Activated CD4-positive, alpha-beta T cell treated with anti-CD3 and anti-CD28 coated beads, Interleukin-2, Interleukin-4, amounts not matched to agents 100 ng/mL and 50 ng/mL, durations not matched to agents 16 hours and 8 hours (primary cell): ENCODE data around the gene GPX4.

Experiments used
- DNase-seq: peaks from one replicate; pipeline ENCODE4 v3.0.0-alpha.2; 2020; ENCODE audit warnings: low spot score

Gene GPX4

DNA sequence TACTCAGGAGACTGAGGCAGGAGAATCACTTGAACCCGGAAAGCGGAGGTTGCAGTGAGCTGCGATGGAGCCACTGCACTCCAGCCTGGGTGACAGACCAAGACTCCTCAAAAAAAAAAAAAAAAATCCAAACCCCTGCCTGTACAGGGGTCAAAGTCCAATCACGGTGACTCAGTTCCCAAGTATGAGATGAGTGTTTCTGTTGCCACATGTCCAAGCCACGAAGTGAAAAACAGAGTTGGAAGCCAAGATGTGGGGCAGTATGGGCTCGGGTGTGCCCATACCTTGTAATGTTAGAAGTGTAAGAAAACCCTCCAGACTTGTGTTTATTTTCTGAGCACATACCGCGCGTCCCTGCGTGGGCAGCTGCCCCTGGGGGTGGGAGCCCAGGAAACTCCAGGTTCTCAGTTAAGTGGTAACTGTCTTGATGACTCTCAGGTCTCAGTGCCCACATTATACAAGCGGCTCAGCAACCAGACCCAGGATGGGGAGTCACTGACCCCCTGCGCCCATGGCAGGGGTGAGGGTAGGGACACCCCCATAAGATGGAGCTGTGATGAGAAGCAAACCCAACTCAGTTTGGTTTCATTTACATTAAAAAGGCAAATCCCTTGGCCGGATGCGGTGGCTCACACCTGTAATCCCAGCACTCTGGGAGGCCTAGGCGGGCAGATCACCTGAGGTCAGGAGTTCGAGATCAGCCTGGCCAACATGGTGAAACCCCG, 1.2 kb upstream of the GPX4 start:
- DNase-seq, result peak; percentile 88

DNA sequence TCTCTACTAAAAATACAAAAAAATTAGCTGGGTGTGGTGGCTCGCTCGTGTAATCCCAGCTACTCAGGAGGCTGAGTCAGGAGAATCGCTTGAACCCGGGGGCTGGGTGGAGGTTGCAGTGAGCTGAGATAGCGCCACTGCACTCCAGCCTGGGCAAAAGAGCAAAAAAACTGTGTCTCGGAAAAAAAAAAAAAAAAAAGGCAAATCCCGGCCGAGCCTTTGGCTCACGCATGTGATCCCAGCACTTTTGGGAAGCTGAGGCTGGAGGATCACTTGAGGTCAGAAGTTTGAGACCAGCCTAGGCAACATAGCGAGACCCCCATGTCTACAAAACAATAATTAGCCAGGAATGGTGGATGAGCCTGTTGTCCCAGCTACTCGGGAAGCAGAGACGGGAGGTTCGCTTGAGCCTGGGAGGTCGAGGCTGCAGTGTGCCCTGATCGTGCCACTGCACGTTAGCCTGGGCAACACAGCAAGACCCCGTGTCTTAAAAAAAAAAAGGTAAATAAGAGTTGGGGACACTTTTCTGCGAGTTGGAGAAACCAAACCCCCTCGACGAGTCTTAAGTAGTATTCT, 574 bp upstream of the GPX4 start:
- no peak for DNase-seq

DNA sequence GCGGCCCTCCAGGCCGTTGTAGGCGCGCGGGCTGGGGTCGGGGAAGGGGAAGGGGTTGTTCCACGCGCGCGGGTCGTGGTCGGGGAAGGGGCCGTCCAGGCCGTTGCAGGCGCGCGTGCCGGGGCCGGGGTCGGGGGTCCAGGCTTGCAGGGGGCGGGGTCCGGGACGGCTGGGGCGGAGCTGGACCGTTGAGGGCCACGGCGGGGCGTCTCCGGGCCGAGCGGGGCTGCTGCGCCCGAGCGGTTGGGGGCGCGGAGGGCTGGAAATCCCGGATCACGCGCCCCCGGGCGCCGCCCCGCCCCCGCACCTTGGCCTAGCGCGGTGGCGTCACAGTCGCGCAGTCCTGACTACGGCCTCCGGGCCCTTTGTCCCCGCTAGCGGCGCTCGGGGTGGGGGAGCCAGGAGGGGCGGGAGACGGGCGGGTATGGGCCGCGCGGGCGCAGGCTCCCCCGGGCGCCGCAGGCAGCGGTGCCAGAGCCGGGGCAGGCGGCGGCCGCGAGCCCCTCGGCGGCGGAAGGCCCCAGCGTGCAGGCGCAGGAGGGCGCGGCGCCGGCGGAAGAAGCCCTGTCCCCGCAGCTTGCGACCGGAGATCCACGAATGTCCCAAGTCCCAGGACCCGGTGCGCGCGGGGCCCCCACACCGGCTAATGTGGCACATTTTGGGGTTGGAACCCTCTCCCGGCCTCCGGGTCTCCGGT, 665 bp downstream of the GPX4 start:
- peak; percentile 50 for DNase-seq

DNA sequence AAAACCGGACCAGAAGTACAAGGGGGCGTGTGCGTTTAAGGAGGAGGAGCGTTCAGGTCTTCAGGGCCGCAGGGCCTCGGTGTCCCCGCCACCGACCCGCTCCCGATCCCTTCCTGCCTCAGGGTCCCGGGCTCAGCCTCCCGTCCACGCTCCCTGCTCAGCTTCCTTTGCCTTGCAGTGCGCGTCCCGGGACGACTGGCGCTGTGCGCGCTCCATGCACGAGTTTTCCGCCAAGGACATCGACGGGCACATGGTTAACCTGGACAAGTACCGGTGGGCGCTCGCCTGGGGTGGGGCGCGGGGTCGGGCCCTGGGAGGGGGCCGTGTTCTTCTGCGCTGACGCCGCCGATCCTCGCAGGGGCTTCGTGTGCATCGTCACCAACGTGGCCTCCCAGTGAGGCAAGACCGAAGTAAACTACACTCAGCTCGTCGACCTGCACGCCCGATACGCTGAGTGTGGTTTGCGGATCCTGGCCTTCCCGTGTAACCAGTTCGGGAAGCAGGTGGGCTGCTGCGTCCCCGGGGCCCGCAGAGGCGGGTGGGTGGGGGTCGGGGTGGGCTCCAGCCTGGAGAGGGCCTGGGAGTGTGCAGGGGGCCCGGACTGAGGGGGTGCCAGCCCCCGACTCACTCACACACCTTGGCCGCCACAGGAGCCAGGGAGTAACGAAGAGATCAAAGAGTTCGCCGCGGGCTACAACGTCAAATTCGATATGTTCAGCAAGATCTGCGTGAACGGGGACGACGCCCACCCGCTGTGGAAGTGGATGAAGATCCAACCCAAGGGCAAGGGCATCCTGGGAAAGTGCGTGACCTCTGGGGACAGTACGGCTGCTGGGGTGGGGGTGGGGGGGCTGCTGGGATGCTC, 1.4 kb downstream of the GPX4 start:
- DNase-seq, result no peak

DNA sequence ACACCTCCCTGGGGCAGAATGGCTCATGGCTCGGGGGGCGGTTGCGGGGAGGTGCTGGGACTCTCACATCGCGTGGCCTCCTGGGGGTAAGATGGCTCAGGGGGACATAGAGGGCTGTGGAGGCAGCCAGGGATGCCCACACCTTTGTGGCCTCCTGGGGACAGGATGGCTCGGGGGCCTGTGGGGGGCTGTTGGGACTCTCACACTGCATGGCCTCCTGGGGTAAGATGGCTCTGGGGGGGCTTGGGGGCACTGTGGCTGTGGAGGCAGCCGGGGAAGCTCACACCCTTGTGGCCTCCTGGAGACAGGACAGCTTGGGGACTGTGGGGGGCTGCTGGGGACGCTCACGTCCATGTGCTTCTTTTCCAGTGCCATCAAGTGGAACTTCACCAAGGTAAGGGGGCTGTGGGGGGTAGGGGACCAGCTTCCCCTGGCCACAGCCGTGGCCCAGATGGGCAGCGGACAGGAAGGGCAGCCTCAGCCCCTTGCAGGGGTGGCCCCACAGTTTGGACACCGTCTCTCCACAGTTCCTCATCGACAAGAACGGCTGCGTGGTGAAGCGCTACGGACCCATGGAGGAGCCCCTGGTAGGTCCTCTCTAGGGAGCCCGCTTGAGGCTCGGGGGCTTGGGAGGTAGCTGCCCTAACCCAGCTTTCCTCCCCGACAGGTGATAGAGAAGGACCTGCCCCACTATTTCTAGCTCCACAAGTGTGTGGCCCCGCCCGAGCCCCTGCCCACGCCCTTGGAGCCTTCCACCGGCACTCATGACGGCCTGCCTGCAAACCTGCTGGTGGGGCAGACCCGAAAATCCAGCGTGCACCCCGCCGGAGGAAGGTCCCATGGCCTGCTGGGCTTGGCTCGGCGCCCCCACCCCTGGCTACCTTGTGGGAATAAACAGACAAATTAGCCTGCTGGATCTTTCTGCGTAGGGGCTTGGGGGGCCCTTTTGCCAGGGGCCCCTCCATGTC, 2.4 kb downstream of the GPX4 start:
- DNase-seq, result no peak

DNA sequence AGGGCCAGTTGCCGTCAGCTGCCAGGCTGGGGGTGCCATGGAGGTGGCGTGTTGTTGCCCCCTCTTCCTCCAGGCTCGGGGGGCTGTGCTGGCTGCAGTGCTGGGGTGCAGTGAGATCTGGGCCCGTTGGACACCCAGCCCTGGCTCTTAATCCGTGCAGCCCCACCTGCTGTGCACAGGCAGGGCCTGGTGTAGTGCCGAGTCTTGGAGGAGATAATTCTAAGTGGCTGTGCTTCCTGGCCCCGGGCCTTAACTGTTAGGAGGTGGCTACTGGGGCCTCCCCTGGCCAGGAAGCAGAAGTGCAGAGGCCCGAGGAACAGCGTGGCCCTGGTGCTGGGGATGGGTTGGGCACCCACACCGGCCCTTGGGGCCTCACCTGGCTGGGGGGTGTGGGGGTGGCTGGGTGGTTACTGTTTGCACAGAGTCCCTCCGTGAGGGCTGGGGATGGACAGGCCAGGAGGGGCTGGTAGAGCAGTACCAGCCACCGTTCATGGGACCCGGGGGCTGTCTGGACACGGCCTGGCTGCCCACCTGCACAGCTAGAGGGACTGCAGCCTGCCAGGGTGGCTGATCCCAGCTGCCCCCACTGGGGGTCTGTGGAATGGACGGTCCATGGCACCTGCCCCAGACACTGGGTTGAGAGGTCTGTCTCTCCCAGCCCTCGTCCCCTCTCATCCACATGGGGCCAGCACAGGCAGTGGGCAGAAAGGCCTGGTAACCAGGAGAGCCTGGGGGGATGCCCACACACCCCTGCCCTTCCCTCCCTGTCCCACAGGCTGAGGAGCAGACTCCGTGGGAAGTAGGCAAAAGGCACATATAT, 3.3 kb downstream of the GPX4 start:
- no peak for DNase-seq

- no peak for DNase-seq
Observed at GRCh38 chr19:1107661-1108261, 4.0 kb downstream of the GPX4 start.

- DNase-seq, result no peak
Observed at GRCh38 chr19:1108291-1109031, 4.7 kb downstream of the GPX4 start.

- no peak for DNase-seq
Observed at GRCh38 chr19:1109032-1109551, 5.3 kb downstream of the GPX4 start.

- DNase-seq, result no peak
Observed at GRCh38 chr19:1109697-1110671, 6.2 kb downstream of the GPX4 start.

DNA sequence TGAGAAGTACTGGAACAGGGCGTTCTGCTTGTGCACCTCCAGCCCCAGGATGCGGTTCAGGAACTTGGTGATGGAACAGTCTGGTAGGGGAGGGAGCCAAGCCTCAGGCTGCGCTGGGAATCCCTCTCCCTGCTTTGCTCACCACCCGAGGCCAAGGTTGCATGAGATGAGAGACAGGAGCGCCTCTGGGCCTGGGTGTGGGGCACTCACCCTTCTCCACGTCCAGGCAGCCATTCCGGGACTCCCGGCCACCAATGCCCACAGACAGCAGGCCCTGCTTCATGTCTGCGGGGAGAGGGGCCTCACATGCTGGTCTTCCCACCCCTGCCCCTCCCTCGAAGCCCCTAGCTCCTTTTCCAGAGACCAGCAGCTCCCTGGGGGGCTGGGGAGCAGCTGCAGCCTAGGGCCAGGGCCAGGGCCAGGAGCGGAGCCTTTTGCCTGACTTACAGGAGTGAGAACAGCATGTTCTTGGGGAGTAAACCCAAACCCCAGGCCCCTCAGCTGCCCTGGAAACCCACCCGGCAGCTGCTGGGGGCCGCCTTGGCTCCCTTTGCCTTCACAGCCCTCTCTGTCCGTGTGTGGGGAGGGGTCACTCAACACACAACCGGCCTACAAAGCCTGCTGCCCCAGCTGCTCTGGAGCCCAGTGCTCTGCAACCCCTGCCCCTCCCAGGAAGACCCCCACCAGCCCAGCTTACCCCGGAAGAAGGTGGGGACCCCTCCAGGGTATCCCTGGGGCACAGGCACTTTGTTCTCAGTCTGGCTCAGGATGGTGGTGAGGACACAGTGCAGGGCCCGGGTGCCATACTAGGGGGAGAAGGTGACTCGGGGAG, 7.2 kb downstream of the GPX4 start:
- no peak for DNase-seq

DNA sequence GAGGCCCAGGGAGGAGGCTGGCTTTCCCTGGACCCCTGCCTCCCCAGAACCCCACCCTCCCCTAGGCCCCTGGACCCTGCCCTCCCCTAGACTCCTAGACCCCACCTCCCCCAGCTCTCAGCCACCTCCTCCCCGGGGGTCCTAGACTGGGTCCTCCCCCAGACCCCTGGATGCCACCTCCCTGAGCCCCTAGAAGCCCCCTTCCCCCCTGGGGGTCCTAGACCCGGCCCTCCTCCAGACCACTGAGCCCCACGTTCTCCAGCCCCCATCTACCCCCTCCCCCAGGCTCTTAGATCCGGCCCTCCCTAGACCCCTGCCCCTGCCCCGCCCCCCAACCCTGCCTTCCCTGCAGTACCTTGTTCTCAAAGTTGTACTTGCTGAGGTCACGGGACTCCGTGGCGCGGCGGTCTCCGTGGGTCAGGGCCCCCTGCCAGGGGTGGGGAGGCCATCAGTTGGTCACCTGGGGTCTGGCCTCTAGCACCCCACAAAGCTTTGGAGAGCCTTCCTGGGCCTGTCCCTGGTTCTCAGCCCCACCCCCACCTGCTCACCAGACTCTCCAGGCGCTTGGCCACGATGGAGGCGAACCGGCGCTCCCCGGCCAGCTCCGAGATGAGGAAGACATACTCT, 8.0 kb downstream of the GPX4 start:
- DNase-seq, result no peak

DNA sequence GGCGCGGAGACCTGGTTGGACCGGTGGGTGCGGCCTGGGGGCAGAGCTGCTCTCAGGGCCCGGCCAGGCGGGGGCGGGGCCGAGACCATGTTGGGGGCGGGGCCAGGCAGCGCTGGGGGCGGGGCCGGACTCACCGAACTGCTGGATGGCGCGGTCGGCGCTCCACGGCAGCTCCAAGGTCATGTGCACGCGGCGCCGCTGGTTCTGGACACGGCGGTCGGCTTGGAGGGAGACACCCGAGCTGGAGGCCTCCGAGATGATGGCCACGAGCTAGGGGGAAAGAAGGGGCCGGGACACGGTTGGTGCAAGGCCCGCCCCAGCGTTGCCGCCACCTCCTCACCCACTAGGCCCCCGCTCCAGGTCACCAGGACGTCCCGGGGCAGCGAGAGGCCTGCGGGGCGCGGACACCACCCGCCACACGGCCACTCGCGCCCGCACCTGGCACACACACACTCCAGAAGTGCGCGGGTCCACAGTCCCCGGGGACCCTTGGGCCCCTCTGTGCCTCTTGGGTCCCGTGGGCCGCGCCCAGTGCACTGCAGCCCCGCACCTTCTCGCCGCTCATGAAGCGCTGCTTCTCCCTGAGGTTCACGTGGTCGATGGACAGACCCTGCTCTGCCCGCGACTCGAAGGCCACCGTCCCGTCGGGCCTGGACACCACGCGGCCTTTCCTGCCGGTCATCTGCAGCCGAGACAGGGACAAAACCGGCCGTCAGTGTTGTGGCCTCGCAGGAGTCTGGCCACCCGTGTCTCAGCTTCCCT, 8.7 kb downstream of the GPX4 start:
- DNase-seq, result no peak

DNA sequence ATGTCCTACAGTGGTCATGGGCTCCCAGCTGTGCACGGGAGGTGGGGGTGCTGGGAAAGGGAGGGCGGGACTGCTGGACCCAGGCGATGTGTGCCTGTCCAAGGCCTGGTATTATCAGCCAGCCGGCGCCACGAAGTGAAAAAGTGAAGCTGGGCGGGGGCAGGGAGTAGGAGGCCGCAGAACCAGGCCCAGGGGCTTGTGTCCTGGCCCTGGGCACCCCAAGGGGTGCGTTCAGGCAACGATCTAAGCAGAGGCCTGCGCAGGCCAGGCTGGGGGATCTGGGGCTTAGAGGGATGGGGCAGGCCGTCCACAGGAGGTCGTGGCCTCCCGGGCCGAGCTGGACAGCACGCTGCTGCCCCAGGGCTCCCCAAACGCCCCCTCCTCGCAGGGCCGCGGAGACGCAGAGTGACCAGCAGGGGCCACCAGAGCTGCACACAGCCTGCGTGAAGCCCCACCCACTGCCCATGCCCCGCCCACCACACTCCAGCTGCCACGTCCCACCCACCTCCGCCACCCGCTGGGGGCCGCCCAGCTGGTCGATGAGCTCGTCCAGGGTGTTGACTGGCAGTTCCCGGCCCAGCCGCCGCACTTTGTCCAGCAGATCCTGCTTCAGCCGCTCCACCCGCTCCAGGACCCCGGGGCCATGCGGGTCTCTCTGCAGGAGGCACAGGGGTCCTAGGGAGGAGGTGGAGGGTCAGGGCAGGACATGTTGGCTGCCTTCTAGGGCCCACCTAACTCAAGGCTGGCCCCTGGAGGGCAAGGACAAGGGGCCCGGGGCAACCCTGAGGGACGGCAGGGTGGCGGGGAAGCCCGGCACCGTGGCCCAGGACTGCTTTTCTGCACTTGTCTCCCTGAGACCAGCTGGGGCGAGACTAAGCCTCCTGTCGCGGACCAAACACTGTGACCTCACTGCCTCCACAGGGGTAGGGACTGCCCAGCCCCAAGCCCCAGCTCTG, 9.5 kb downstream of the GPX4 start:
- DNase-seq, result peak; percentile 83
